GM18499 (cell line): ENCODE data around the gene NRIP1.

Source experiments
- ATAC-seq: cut with Tn5 transposase; IDR thresholded peaks from one replicate; pipeline ENCODE4 v1.9.1; 2021; ENCODE audit warnings: moderate number of reproducible peaks; ENCODE audit not compliant: insufficient read depth, unreplicated experiment

Gene NRIP1

GRCh38 chr21:15065392-15066122, 757 bp upstream of the NRIP1 start:
- ATAC-seq: peak; percentile 4

- ATAC-seq: no peak
Observed at GRCh38 chr21:15063814-15064575, 805 bp downstream of the NRIP1 start.

GRCh38 chr21:15063081-15063813, 1.6 kb downstream of the NRIP1 start:
- no peak for ATAC-seq

- no peak for ATAC-seq
Observed at GRCh38 chr21:15062606-15062965, 2.2 kb downstream of the NRIP1 start.

- no peak for ATAC-seq
Observed at GRCh38 chr21:15061747-15062605, 2.8 kb downstream of the NRIP1 start.

- ATAC-seq: no peak
Observed at GRCh38 chr21:15061279-15061678, 3.5 kb downstream of the NRIP1 start.

GRCh38 chr21:15060543-15061175, 4.1 kb downstream of the NRIP1 start:
- no peak for ATAC-seq

- ATAC-seq: no peak
Observed at GRCh38 chr21:15059397-15059796, 5.4 kb downstream of the NRIP1 start.

GRCh38 chr21:15058854-15059263, 5.9 kb downstream of the NRIP1 start:
- ATAC-seq: no peak

- no peak for ATAC-seq
Observed at GRCh38 chr21:15057285-15057684, 7.5 kb downstream of the NRIP1 start.

GRCh38 chr21:15054606-15055239, 10.1 kb downstream of the NRIP1 start:
- ATAC-seq: no peak

GRCh38 chr21:15054089-15054488, 10.7 kb downstream of the NRIP1 start:
- no peak for ATAC-seq

- no peak for ATAC-seq
Observed at GRCh38 chr21:15053500-15053899, 11.3 kb downstream of the NRIP1 start.

- no peak for ATAC-seq
Observed at GRCh38 chr21:15052459-15052763, 12.4 kb downstream of the NRIP1 start.

GRCh38 chr21:15051644-15052458, 12.9 kb downstream of the NRIP1 start:
- ATAC-seq: peak; percentile 65

GRCh38 chr21:15050568-15051377, 14.0 kb downstream of the NRIP1 start:
- no peak for ATAC-seq

- no peak for ATAC-seq
Observed at GRCh38 chr21:15045017-15045416, 19.8 kb downstream of the NRIP1 start.

GRCh38 chr21:15042531-15042930, 22.3 kb downstream of the NRIP1 start:
- ATAC-seq: no peak
